ENCODE data around the gene MYO1D.

The MYO1D gene

GRCh38 chr17:32512328-32512727 is 364.6 kb downstream of the MYO1D start:
- Histone ChIP-seq H3K9me3 (ENCODE audit: control insufficient read depth, insufficient read depth, low read length) (no peaks in the 10 kb centered on the region), H3K36me3 (ENCODE audit: insufficient read depth, low read length) (no peaks in the 10 kb centered on the region), H3K4me1 (ENCODE audit: insufficient read depth, low read length) (peaks cover 12% of the 10 kb centered on the region), H3K9ac (ENCODE audit: low read depth, low read length) (no peak overlapping the region)

GRCh38 chr17:32510466-32510865 is 366.5 kb downstream of the MYO1D start:
- no peaks in the 10 kb centered on the region for H3K4me1 ChIP-seq (ENCODE audit: insufficient read depth, low read length)

GRCh38 chr17:32508926-32509325 is 368.0 kb downstream of the MYO1D start:
- Histone ChIP-seq H3K9me3 (ENCODE audit: control insufficient read depth, insufficient read depth, low read length) (no peaks in the 10 kb centered on the region), H3K9ac (ENCODE audit: low read depth, low read length) (no peak overlapping the region), H3K4me1 (ENCODE audit: insufficient read depth, low read length) (no peaks in the 10 kb centered on the region), H3K36me3 (ENCODE audit: insufficient read depth, low read length) (no peaks in the 10 kb centered on the region)

More at GRCh38 chr17:32510466-32510865, 366.5 kb downstream of the MYO1D start:
- H3K9me3 ChIP-seq (ENCODE audit: control insufficient read depth, insufficient read depth, low read length) = no peaks in the 10 kb centered on the region
- no peak overlapping the region for H3K9ac ChIP-seq (ENCODE audit: low read depth, low read length)
- no peaks in the 10 kb centered on the region for H3K36me3 ChIP-seq (ENCODE audit: insufficient read depth, low read length)

- no peak overlapping the region for H3K9ac ChIP-seq (ENCODE audit: low read depth, low read length)
- H3K4me1 ChIP-seq (ENCODE audit: insufficient read depth, low read length) = no peaks in the 10 kb centered on the region
Observed at GRCh38 chr17:32504166-32504990, 372.5 kb downstream of the MYO1D start.

GRCh38 chr17:32503251-32504165 is 373.4 kb downstream of the MYO1D start:
- Histone ChIP-seq H3K9ac (ENCODE audit: low read depth, low read length) (no peak overlapping the region), H3K4me1 (ENCODE audit: insufficient read depth, low read length) (no peaks in the 10 kb centered on the region), H3K36me3 (ENCODE audit: insufficient read depth, low read length) (no peaks in the 10 kb centered on the region), H3K9me3 (ENCODE audit: control insufficient read depth, insufficient read depth, low read length) (no peaks in the 10 kb centered on the region)

More at GRCh38 chr17:32504166-32504990, 372.5 kb downstream of the MYO1D start:
- Histone ChIP-seq H3K36me3 (ENCODE audit: insufficient read depth, low read length) (no peaks in the 10 kb centered on the region), H3K9me3 (ENCODE audit: control insufficient read depth, insufficient read depth, low read length) (no peaks in the 10 kb centered on the region)

- Histone ChIP-seq H3K9ac (ENCODE audit: low read depth, low read length) (no peak overlapping the region), H3K36me3 (ENCODE audit: insufficient read depth, low read length) (no peaks in the 10 kb centered on the region), H3K9me3 (ENCODE audit: control insufficient read depth, insufficient read depth, low read length) (no peaks in the 10 kb centered on the region), H3K4me1 (ENCODE audit: insufficient read depth, low read length) (0 out of 2 replicates have a peak, but pooled peaks cover 4% of the 10 kb centered on the region)
Observed at GRCh38 chr17:32502710-32503109, 374.2 kb downstream of the MYO1D start.

GRCh38 chr17:32502013-32502412 is 374.9 kb downstream of the MYO1D start:
- H3K9me3 ChIP-seq (ENCODE audit: control insufficient read depth, insufficient read depth, low read length) = no peaks in the 10 kb centered on the region
- 0 out of 2 replicates have a peak, but pooled peaks cover 4% of the 10 kb centered on the region for H3K4me1 ChIP-seq (ENCODE audit: insufficient read depth, low read length)
- H3K36me3 ChIP-seq (ENCODE audit: insufficient read depth, low read length) = no peaks in the 10 kb centered on the region
- no peak overlapping the region for H3K9ac ChIP-seq (ENCODE audit: low read depth, low read length)

GRCh38 chr17:32498391-32498790 is 378.5 kb downstream of the MYO1D start:
- no peaks in the 10 kb centered on the region for H3K36me3 ChIP-seq (ENCODE audit: insufficient read depth, low read length)
- H3K9ac ChIP-seq (ENCODE audit: low read depth, low read length) = no peak overlapping the region
- H3K9me3 ChIP-seq (ENCODE audit: control insufficient read depth, insufficient read depth, low read length) = no peaks in the 10 kb centered on the region
- 0 out of 2 replicates have a peak, but pooled peaks cover 4% of the 10 kb centered on the region for H3K4me1 ChIP-seq (ENCODE audit: insufficient read depth, low read length)

GRCh38 chr17:32497431-32498205 is 379.3 kb downstream of the MYO1D start:
- H3K36me3 ChIP-seq (ENCODE audit: insufficient read depth, low read length) = no peaks in the 10 kb centered on the region
- H3K9me3 ChIP-seq (ENCODE audit: control insufficient read depth, insufficient read depth, low read length) = no peaks in the 10 kb centered on the region
- no peak overlapping the region for H3K9ac ChIP-seq (ENCODE audit: low read depth, low read length)
- 0 out of 2 replicates have a peak, but pooled peaks cover 4% of the 10 kb centered on the region for H3K4me1 ChIP-seq (ENCODE audit: insufficient read depth, low read length)

GRCh38 chr17:32496395-32497073 is 380.4 kb downstream of the MYO1D start:
- Histone ChIP-seq H3K4me1 (ENCODE audit: insufficient read depth, low read length) (peaks cover 9% of the 10 kb centered on the region; the same call in 1 of the 2 replicates), H3K9me3 (ENCODE audit: control insufficient read depth, insufficient read depth, low read length) (no peaks in the 10 kb centered on the region), H3K9ac (ENCODE audit: low read depth, low read length) (no peak overlapping the region), H3K36me3 (ENCODE audit: insufficient read depth, low read length) (no peaks in the 10 kb centered on the region)

GRCh38 chr17:32495359-32496231 is 381.3 kb downstream of the MYO1D start:
- no peak overlapping the region for H3K9ac ChIP-seq (ENCODE audit: low read depth, low read length)
- peaks cover 9% of the 10 kb centered on the region; the same call in 1 of the 2 replicates for H3K4me1 ChIP-seq (ENCODE audit: insufficient read depth, low read length)
- no peaks in the 10 kb centered on the region for H3K36me3 ChIP-seq (ENCODE audit: insufficient read depth, low read length)
- H3K9me3 ChIP-seq (ENCODE audit: control insufficient read depth, insufficient read depth, low read length) = no peaks in the 10 kb centered on the region

- H3K4me1 ChIP-seq (ENCODE audit: insufficient read depth, low read length) = peaks cover 9% of the 10 kb centered on the region; the same call in 1 of the 2 replicates
- no peak overlapping the region for H3K9ac ChIP-seq (ENCODE audit: low read depth, low read length)
- peaks cover 1% of the 10 kb centered on the region; the same call in 1 of the 2 replicates for H3K36me3 ChIP-seq (ENCODE audit: insufficient read depth, low read length)
- no peaks in the 10 kb centered on the region for H3K9me3 ChIP-seq (ENCODE audit: control insufficient read depth, insufficient read depth, low read length)
Observed at GRCh38 chr17:32494621-32495358, 382.1 kb downstream of the MYO1D start.
